COR-L47 (cell line): ENCODE results near the gene NFIA.

Source experiments
- DNase-seq: peaks from one replicate; lab custom pipeline; 2025; lab: John Stamatoyannopoulos, UW

The NFIA gene

GRCh38 chr1:61299463-61299862, 217.1 kb downstream of the NFIA start:
- no peak for DNase-seq

- no peak for DNase-seq
These were observed 218.5 kb downstream of the NFIA start for GRCh38 chr1:61300899-61301298.

- no peak for DNase-seq
These were observed 219.7 kb downstream of the NFIA start for GRCh38 chr1:61301824-61302657.

- DNase-seq, result no peak
These were observed 225.2 kb downstream of the NFIA start for GRCh38 chr1:61307422-61308142.

GRCh38 chr1:61310057-61310456, 227.7 kb downstream of the NFIA start:
- no peak for DNase-seq

GRCh38 chr1:61310538-61310937, 228.2 kb downstream of the NFIA start:
- DNase-seq, result no peak

- DNase-seq, result no peak
These were observed 231.6 kb downstream of the NFIA start for GRCh38 chr1:61313906-61314422.

- DNase-seq, result no peak
These were observed 232.7 kb downstream of the NFIA start for GRCh38 chr1:61315011-61315410.

- no peak for DNase-seq
These were observed 234.1 kb downstream of the NFIA start for GRCh38 chr1:61316493-61316892.

- DNase-seq, result no peak
These were observed 236.2 kb downstream of the NFIA start for GRCh38 chr1:61318319-61319125.

- no peak for DNase-seq
These were observed 238.2 kb downstream of the NFIA start for GRCh38 chr1:61320575-61320974.

- DNase-seq, result no peak
These were observed 239.8 kb downstream of the NFIA start for GRCh38 chr1:61322008-61322744.

- DNase-seq, result peak; percentile 64
These were observed 240.4 kb downstream of the NFIA start for GRCh38 chr1:61322769-61323168.

- DNase-seq, result peak; percentile 14
These were observed 241.4 kb downstream of the NFIA start for GRCh38 chr1:61323681-61324328.

GRCh38 chr1:61326713-61327112, 244.4 kb downstream of the NFIA start:
- no peak for DNase-seq

GRCh38 chr1:61327436-61327835, 245.1 kb downstream of the NFIA start:
- no peak for DNase-seq

GRCh38 chr1:61329556-61329955, 247.2 kb downstream of the NFIA start:
- no peak for DNase-seq

GRCh38 chr1:61330018-61330417, 247.7 kb downstream of the NFIA start:
- DNase-seq, result no peak

- DNase-seq, result no peak
These were observed 248.2 kb downstream of the NFIA start for GRCh38 chr1:61330571-61330970.

GRCh38 chr1:61332196-61332753, 249.9 kb downstream of the NFIA start:
- no peak for DNase-seq

- DNase-seq, result no peak
These were observed 250.4 kb downstream of the NFIA start for GRCh38 chr1:61332796-61333195.
